Activated CD4-positive, alpha-beta T cell treated with anti-CD3 and anti-CD28 coated beads, Interleukin-2, amount 50 U/mL, for 48 hours (primary cell): ENCODE data around the gene MICOS13.
A peak's percentile ranks its signal among the peaks of the same experiment; 100 is the strongest.
"Not testable (repeated sequence)": the region's sequence is repeated elsewhere in the genome, so short reads cannot be mapped to it uniquely, and the experiment has no call there.

ENCODE experiments used
- DNase-seq, 2 experiments: peaks; one replicate each; pipeline ENCODE4 v3.0.0-alpha.2; 2020

MICOS13 gene

DNA sequence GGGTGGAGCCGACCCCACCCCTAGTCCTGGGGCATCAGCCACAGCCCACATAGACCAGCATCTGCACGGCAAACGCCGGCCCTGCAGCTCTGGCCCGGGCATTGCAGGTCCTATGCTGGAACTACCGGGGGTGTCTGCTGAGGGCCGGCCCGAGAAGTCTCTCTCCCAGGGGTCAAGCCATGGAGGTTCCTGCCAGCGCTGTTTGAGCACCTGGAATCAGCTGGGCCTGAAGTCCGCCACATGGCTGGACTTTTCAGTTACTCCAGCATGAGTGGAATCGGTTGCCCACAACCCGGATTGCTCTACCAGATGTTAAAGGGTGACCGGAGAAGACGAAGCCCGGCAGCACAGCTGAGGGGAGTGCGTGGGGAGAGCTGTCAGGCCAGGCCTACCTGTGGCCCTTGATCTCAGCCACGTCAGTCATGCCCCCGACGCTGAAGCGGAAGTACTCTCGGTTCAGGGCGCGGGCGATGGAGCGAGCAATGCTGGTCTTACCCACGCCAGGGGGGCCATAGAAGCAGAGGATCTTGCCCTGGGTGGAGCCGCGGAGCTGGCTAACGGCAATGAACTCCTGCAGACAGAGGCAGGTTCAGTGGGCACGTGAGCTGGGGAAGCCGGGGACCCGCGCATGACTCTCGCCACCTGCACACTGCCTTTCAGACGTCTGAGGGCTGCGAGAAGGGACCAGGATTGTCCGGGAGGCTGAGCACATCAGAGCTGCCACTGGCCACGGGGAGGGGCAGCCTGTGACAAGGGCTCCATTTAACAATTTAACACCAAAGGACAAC lies 18.5 kb upstream of the MICOS13 start:
- no peak for DNase-seq

DNA sequence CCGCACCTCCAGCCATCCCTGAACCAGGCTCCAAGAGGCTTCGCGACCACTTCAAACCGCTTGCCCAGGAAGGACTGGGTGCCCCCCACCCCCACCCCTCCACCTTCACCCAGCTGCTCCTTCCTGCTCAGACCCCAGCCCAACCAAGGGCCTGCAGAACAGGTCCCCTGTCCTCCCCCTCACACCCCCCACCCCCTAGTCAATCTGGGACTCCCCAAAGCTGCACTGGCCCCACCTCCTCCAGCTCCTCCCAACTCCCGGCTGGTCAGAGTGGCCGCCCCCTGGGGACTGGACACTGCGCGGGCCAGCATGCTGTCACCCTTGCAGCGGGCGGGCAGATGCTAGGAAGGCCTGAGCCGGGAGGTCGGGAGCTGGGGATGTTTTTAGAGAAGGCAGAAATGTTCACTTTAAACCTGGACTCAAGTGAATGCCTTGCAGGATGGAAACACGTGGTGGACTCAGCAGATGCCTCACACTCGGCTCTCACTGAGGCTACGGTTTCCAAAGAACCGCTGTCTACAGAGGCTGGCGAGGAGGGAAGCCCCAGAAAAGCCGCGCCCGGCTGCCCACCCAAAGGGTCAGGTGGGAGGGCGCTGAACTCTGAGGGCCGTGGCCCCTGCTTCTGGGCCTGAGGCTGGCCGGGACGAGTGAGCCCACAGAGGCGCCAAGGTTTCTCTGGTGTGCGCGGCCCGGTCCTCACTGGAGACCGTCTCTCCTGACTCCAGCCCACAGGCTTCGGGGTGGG lies 17.7 kb upstream of the MICOS13 start:
- DNase-seq, result no peak

DNA sequence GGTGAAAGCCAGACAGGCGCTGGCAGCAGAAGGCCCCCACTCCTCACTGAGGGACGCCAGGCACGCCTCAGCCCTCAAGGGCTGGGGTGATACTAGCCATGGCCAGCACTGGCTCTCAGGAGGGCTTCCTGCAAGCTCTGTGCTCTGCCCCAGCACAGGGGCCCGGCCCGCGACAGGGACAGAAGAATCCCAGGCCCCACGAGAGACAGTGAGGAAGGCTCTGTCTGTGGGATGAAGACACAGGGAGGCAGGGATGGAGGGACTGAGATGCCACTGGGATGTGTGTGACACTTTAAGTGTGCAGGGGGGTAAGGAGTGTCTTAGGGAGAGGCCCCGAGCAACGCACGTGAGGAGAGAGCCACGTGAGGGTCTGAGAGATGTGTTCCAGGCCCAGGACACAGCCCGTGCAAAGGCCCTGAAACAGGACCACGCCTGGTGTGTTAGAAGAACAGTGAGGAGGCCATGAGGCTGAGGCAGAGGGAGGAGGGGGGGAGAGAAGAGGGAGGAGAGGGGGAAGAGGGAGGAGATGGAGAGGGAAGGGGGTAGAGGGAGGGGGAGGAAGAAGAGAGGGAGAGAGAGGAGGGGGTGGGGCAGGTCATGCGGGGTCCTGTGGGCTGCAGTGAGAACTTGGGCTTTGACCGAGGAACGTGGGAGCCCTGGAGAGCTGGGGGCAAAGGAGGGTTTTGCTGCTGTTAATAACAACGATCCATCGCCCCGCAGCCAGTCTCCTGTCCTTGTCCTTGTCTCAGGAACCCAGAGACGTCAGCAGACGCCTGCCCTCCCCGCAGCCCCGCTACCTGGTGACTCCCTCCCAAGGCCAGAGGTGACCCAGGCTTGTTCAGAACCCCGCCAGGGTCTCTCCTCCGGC lies 16.9 kb upstream of the MICOS13 start:
- DNase-seq, result no peak

DNA sequence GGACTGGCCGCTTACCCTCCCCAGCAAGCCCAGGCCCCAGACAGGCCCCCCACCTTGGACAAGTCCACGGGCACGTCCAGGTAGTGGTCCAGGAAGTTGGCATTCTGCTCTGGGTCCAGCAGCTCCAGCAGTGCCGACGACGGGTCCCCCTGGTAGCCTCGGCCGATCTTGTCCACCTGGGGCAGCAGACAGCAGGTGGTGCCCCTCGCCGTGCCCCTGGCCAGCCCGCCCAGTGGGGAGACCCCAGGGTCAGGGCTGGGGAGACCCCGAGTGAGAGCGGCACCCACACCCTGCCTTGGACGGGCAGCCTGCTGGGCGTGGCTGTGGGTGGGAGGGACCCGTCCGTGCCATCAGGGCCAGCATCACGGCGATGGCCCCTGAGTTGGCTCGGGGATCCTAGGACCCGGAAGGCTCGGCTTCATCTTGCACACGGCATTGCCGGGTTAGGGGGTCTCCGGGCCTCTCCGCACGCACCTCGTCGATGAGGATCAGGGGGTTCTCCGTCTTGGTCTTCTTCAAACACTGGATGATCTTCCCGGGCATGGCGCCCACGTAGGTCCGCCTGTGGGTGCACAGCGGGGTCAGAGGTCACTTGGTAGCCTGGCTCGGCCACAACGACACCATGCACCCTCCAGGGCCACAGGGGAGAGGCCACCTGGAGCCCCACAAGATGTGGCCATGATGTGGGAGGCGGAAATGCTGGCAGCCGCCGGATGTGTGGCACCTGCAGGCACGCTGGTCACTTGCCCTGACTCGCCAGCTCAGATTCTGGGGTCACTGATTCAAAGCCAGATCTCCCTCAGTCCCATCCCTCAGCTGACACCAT lies 16.1 kb upstream of the MICOS13 start:
- no peak for DNase-seq

DNA sequence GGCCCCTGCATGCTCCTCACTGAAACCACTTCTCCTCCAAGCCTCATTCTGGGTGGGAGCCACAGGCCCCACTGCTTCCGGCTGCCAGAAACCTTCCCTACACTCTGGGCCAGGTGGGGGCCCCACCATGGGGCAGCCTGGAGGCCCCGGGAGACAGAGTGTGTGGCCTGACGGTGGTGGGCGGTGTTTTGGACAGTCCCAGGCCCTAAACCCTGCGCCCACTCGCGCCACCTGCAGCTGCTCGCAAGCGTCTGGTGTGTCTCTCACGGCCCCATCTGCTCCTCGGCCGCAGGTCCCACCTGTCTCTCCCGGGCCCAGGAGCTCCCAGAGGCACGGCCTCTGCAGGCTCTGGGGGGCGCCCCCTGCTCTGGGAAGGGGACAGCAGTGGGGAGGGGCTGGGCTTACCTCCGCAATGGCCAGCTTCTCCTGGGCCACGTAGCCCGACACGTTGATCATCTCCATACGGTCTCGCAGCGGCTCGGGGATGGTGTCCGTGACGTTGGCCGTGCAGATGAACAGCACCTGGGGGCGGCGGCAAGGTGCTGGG lies 15.4 kb upstream of the MICOS13 start:
- DNase-seq, result no peak

DNA sequence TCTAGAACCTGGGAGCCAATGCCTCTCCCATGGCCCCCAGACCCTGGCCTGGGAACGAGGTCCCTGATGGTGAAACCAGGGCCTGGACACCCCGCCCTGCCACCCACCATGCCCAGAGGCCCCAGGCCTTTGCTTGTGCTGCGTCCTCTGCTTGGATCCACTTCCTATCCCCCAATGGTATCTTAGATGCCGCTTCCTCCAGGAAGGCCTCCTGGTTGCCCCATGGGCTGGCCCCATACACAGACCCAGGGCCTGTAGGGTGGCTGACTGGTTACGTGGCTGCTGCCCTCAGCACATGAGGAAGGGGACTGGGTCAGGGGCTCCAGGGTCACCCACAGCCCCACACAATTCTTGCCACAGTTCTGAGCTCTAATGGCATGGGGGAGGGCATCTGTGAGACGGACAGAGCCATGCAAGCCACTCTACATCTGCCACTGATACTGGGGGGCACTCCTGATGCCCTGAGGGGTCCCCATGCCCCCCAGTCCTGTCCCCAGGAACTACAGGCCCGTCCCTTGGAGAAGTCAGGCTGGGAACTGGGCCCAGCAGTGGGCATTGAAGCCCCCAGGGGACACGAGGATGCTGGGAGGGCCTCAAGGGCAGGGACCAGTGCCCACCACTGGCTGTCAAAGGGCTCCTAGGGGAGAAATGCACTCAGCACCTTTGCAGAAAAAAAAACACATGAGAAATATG lies 14.8 kb upstream of the MICOS13 start:
- DNase-seq, result no peak

DNA sequence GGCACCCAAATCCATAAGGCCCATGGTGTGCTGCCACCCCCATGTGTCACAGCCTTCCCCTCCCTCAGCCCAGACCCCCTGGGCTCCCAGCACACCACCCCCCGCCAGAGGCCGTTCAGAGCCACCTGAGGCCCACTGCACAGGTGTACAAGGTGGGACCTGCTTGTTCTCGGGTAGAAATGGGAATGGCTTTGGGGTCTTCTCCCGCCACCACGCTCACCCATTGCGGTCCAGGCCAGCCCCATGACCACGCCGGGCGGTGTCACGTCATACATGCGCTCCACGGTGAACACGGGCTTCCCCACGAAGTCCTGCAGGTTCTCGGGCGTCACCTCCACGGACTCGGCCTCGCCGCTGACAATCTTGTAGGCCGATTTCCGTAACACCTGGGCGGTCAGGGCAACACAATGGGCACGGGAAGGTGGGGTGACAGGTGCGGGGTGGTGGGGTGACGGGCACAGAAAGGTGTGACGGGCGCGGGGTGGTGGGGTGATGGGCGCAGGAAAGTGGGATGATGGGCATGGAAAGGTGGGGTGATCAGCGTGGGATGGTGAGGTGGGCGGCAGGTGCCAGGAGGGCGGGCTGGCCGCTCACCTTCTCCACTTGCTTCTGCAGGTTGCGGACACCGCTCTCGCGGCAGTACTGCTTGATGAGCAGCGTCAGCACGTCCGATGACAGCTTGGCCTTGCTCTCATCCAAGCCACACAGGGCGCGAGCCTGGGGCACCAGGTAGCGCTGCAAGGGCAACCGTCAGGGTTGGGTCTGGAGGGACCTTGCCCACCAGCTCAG lies 14.0 kb upstream of the MICOS13 start:
- DNase-seq, result no peak

DNA sequence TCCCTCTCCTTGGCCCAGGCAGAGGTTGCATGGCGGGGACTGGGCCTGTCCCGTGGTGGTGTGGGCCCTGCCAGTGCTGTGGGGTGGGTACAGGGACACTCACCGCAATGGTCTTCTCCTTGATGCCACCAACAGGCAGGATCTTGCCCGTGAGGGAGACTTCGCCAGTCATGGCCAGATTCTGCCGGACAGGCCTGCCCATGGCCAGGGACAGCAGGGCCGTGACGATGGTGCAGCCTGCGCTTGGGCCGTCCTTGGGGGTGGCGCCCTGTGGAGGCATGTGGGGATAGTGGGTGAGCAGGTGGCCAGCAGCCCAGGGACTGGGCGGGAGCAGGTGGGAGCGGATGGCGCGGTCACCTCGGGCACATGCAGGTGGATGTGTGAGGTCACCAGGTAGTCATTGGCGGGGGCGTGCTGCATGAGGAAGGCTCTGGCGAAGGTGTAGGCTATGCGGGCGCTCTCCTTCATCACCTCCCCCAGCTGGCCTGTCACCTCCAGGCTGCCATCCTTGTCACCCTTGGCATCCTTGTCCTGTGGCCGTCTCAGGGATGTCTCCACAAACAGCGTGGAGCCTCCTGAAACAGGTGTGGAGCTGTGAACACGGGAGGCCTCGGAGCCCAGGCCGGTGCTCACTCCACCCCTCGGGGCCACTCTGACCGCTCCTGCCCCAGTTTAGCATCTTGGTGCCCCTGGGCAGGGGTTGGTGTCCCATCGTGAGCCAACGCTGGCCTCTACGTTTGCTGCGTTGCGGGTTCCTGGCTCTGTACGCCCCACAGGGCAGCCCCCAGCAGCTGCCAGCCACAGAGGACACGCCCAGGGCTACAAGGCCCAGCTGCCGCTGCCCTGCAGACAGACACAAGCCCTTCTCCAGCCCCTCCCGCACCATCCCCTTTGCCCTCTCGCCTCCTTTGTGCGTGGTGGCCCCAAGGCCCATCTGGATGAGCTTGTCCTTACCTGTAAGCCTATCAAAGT lies 13.2 kb upstream of the MICOS13 start:
- peak in 1 of 2 experiments; percentile 31 for DNase-seq

DNA sequence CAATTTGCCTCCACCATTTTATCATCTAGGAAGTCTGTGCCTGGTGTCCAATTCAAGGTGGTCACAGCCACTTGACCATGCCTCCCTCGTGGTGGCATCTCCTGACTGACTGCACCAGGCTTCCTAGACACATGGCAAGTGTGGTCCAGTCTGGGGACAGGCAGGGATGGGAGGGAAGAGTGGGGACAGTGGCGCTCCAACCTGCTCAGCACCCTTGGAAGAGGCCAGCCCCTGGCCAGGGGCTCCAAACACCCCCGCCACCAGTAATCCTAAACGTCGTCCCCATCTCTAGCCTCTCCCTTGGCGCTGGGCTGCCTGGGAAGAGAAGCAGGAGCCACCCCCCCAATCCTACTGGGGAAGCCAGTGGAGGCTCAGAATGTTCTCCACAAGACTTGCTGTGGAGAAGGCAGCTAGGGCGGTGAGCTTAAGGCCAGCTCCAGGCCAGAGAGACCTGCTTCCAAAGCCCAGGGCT lies 12.4 kb upstream of the MICOS13 start:
- DNase-seq, result no peak

DNA sequence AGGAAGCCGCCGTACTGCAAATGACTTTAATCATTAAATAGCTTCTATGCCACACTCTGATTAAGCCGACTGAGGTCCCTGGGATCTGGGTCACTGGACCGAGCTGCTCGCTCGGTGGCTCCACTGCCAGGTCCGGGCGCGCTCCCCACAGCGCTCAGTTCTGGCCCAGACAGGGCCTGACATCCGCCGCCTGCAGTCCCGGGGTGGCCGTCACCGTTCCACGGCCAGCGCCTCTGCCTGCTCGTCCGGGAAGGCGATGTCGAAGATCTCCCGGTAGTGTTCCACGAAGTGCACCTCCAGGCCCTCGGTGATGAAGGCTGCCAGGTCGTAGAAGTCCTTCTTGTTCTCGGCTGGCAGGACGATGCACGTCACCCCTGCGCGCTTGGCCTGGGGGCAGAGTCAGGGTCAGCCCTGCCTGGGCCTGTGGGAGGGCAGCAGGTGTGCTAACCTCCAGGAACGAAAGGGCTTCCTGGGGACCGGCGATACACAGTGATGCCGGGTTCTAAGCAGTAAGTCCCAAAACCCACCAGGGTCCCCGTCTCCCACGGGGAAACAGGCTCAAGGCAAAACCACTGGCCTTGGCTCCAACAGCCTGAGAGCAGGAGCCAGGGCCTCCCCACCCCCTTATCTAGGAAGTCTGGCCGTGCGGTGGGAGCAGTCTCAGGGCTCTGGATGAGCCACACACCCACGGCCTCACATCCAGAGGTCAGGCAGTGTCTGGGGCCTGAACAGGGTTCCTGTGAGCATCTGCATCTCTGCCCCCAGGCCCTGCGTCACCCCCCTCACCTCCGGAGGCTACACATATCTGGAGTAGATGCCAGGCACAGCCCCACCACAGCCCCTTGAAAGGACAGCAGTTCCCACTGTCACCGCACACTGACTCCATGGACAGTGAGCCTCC lies 11.8 kb upstream of the MICOS13 start:
- peak; percentile 37 to 54 for DNase-seq

DNA sequence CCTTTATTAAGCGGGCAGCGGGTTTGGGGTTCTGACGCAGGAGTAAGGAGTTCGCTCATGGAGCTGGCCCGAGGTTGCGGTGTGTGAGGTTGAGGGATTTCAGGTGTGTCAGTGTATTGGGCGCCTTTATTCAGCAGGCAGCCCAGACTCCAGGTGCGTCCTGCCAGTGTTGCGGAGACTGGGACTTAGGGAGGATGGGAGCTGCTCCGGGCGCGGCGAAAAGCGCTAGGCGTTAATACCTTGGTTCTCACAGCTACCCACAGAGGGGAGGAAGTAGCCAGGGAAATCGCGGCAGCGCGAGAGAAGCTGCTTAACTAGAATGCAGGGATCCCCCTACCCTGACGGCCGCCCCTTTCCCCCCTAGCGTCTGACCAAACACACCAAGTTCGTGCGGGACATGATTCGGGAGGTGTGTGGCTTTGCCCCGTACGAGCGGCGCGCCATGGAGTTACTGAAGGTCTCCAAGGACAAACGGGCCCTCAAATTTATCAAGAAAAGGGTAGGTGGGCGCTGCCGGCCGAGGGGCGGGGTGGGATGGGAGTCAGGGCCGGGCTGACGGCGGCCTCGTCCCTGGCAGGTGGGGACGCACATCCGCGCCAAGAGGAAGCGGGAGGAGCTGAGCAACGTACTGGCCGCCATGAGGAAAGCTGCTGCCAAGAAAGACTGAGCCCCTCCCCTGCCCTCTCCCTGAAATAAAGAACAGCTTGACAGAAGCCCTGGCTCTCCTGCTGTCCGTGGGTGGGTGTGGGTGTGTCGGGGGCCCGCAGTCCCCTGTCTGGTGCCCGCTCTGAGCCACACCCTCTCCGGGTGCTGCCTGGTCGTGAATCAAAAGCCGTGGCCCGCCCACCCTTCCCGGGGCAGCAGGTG lies 10.9 kb upstream of the MICOS13 start:
- DNase-seq, result peak; percentile 71 to 80

DNA sequence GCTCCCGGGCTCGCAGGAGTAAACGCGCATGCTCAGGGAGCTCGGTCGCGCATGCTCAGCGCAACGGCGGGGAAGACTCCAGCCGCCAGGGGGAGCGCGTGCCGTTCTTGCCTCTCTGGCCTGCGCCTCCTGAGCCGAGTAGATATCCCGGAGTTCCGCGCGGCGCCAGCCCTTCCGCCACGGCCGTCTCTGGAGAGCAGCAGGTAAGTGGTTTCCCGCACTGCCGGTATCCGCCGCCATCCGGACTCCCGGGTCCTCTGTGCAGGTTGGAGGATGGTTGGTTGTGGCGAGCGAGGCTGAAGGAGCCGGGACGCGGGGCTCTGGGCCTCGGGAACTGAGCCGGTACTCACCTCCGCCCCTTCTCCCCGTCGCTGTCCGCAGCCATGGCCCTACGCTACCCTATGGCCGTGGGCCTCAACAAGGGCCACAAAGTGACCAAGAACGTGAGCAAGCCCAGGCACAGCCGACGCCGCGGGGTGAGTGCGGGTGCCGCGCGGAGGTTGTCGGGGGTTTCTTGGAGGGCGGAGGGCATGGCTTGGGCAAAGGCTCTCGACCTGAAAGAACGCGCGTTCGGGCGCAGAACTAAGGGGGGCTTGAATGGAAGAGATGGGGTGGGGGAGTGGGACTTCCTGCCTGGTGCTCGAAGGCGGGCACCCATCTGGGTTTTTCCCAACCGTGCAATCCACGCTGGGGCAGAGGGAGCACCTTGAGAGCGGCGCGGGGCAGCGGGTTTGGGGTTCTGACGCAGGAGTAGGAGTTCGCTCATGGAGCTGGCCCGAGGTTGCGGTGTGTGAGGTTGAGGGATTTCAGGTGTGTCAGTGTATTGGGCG lies 10.0 kb upstream of the MICOS13 start, which contains the start of gene RPL36:
Gene RPL36 (plus strand): TSS at position 171 of the 830 bp plus-strand sequence. CDS start 213 bp downstream, at position 384.
- peak; percentile 99 for DNase-seq

DNA sequence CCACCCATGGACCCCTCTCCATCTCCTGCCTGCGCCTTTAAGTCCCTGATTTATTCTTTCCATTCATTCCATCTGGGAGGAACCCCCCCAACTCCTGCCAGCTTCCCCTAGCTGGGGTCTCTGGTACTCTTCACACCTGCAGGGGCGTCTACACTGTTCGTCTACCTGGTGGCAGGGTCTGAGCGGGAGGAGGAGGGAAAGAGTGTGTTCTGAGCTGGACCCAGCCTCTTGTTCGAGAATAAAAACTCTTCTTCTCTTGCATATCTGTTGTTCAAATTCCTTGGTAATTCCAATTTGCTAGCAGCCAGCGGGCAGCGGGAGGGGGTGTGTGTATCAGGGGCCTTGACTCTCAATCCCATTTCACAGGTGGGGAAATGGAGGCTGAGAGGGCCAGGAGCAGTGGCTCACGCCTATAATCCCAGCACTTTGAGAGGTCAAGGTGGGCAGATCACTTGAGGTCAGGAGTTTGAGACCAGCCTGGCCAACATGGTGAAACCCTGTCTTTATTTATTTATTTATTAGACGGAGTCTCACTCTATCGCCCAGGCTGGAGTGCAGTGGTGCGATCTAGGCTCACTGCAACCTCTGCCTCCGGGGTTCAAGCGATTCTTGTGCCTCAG lies 8.1 kb upstream of the MICOS13 start:
- not testable (repeated sequence) for DNase-seq

DNA sequence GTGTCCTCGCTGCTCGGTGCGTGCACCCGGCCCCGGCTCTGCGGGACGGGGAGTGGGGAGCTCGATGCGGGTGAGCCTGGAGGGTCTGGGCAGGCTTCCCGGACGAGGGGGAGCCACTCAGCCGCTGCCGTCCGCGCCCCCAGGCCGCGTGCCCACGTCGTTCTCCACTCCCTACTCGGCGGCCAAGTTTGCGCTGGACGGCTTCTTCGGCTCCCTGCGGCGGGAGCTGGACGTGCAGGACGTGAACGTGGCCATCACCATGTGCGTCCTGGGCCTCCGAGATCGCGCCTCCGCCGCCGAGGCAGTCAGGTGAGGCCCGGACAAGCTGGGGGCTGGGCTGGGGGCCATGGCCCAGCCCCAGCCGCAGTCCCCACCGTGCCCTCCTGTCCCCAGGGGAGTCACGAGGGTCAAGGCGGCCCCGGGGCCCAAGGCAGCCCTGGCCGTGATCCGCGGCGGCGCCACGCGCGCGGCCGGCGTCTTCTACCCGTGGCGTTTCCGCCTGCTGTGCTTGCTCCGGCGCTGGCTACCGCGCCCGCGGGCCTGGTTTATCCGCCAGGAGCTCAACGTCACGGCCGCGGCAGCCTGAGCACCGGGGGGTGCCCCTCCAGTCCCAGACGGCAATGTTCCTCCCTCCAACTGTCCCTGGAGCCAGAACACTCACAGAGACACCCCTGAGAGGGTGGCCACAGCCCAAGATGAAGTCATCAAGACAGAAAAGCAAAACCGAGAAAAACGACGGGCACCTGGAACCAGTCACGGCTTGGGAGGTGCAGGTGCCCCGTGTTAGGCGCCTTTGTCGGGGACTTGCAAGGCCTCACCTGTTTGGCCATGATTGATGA lies 7.3 kb upstream of the MICOS13 start:
- no peak for DNase-seq
